SK-N-SH (cell line): ENCODE results near the gene ATG9A. TPM values are rescaled to one million over a fixed set of nuclear protein-coding genes. Genes with fewer than 3 reads are reported as not detected.
A peak's percentile ranks its signal among the peaks of the same experiment; 100 is the strongest.

Experiments used
- CTCF ChIA-PET: fragments of 300-600, 350-600 bp; formaldehyde crosslinking; extraction: SDS; loops from one replicate; lab custom pipeline; 2021; lab: Yijun Ruan, JAX
- POLR2A ChIA-PET: fragments of 350-600 bp; sonication (Branson Sonifier 250); formaldehyde crosslinking; extraction: SDS; loops from one replicate; lab custom pipeline; 2020; ENCODE audit warnings: antibody characterized with exemption, inconsistent platforms; lab: Yijun Ruan, JAX
- DNase-seq: peaks from one replicate; pipeline ENCODE4 v3.0.0; 2012
- H2AFZ ChIP-seq: fragments of 200-600 bp; sonication (generic); 2 replicates; pipeline ENCODE4 v1.8.1; 2016; ENCODE audit warnings: antibody characterized with exemption, mild to moderate bottlenecking, low read depth
- H3F3A ChIP-seq: fragments of 200-600 bp; sonication (generic); replicated peaks from 2 replicates; pipeline ENCODE3; 2016; ENCODE audit warnings: antibody characterized with exemption, mild to moderate bottlenecking; ENCODE audit not compliant: insufficient read depth
- H3K27ac ChIP-seq, 2 experiments: fragments of 200-500 bp in 1 of 2; fragments of 200-600 bp in 1 of 2; sonication (Bioruptor generic) in 1 of 2; sonication (generic), shearing (Covaris generic) in 1 of 2; 2 replicates each; pipeline versions ENCODE4 v1.5.1 to v1.6.1; 2014 to 2016; ENCODE audit warnings: low read depth in 2 of 2, inconsistent platforms in 1 of 2, low read length in 1 of 2, mild to moderate bottlenecking in 1 of 2, mixed read lengths in 1 of 2
- H3K27me3 ChIP-seq: fragments of 200-600 bp; sonication (generic), shearing (Covaris generic); 2 replicates; pipeline ENCODE4 v1.6.1; 2016; ENCODE audit warnings: mixed run types; ENCODE audit not compliant: insufficient read depth
- H3K36me3 ChIP-seq, 2 experiments: fragments of 200-500 bp in 1 of 2; fragments of 200-600 bp in 1 of 2; sonication (Bioruptor generic) in 1 of 2; sonication (generic) in 1 of 2; replicated peaks in 1 of 2; 2 replicates each; pipeline versions ENCODE3 to v1.5.1; 2014 to 2016; ENCODE audit warnings: low read length in 1 of 2, mild to moderate bottlenecking in 1 of 2; ENCODE audit not compliant: insufficient read depth in 2 of 2, control insufficient read depth in 1 of 2
- H3K4me1 ChIP-seq, 2 experiments: fragments of 200-500 bp in 1 of 2; fragments of 200-600 bp in 1 of 2; sonication (Bioruptor generic) in 1 of 2; sonication (generic), shearing (Covaris generic) in 1 of 2; 2 replicates each; pipeline versions ENCODE4 v1.5.1 to v1.6.1; 2014 to 2016; ENCODE audit warnings: low read depth in 1 of 2, low read length in 1 of 2, mixed run types in 1 of 2; ENCODE audit not compliant: insufficient read depth in 2 of 2, control insufficient read depth in 1 of 2
- H3K4me2 ChIP-seq: fragments of 200-600 bp; sonication (generic), shearing (Covaris generic); 2 replicates; pipeline ENCODE4 v1.6.1; 2017; ENCODE audit warnings: mixed run types
- H3K4me3 ChIP-seq, 2 experiments: fragments of 200-500 bp in 1 of 2; fragments of 200-600 bp in 1 of 2; sonication (Bioruptor generic) in 1 of 2; sonication (generic), shearing (Covaris generic) in 1 of 2; 2 replicates each; pipeline versions ENCODE4 v1.5.1 to v1.8.1; 2014 to 2016; ENCODE audit warnings: low read depth in 2 of 2, inconsistent platforms in 1 of 2, low read length in 1 of 2, mild to moderate bottlenecking in 1 of 2, mixed read lengths in 1 of 2, moderate library complexity in 1 of 2
- H3K79me2 ChIP-seq: fragments of 200-600 bp; sonication (generic); 2 replicates; pipeline ENCODE4 v1.8.1; 2017; ENCODE audit warnings: mild to moderate bottlenecking; ENCODE audit not compliant: insufficient read depth
- H3K9ac ChIP-seq: fragments of 200-600 bp; sonication (generic); 2 replicates; pipeline ENCODE4 v1.6.1; 2017; ENCODE audit warnings: mixed run types
- H3K9me2 ChIP-seq: fragments of 200-600 bp; sonication (generic); 2 replicates; pipeline ENCODE4 v1.6.1; 2017; ENCODE audit warnings: mixed run types
- H3K9me3 ChIP-seq: fragments of 200-600 bp; sonication (generic); 2 replicates; pipeline ENCODE4 v1.6.1; 2017; ENCODE audit warnings: mixed run types, mild to moderate bottlenecking, moderate library complexity
- H4K20me1 ChIP-seq: fragments of 200-600 bp; sonication (generic); 2 replicates; pipeline ENCODE4 v1.6.1; 2017; ENCODE audit warnings: mild to moderate bottlenecking, mixed run types; ENCODE audit not compliant: insufficient read depth
- CTCF ChIP-seq: fragments of 200-600 bp; sonication (generic); IDR thresholded peaks from 2 replicates; pipeline ENCODE4 v1.6.1; 2017; ENCODE audit warnings: antibody characterized with exemption, mild to moderate bottlenecking, moderate library complexity
- ELF1 ChIP-seq: IDR thresholded peaks from 2 replicates; pipeline ENCODE4 v1.4.0; 2012
- FOXM1 ChIP-seq: IDR thresholded peaks from 2 replicates; pipeline ENCODE4 v1.4.0; 2012; ENCODE audit warnings: low read depth, mild to moderate bottlenecking
- GABPA ChIP-seq: IDR thresholded peaks from 2 replicates; pipeline ENCODE4 v1.4.0; 2012; ENCODE audit warnings: low read depth, mild to moderate bottlenecking
- GATA2 ChIP-seq: sonication (generic); formaldehyde crosslinking; IDR thresholded peaks from 2 replicates; pipeline ENCODE4 v1.5.0; 2020; ENCODE audit warnings: mild to moderate bottlenecking, missing genetic modification reagents
- JUND ChIP-seq: IDR thresholded peaks from 2 replicates; pipeline ENCODE4 v1.4.0; 2012
- MEF2A ChIP-seq: IDR thresholded peaks from 2 replicates; pipeline ENCODE4 v1.4.0; 2012; ENCODE audit warnings: low read depth, borderline replicate concordance
- MXI1 ChIP-seq: IDR thresholded peaks from 2 replicates; pipeline ENCODE4 v1.6.1; 2012; ENCODE audit warnings: mild to moderate bottlenecking, low read depth, low read length, improper control_type of control experiment
- NFIC ChIP-seq: IDR thresholded peaks from 2 replicates; pipeline ENCODE4 v1.4.0; 2012; ENCODE audit warnings: borderline replicate concordance
- NRF1 ChIP-seq: IDR thresholded peaks from 2 replicates; pipeline ENCODE4 v1.6.1; 2012; ENCODE audit warnings: low read depth, mild to moderate bottlenecking, low read length
- POLR2AphosphoS5 ChIP-seq: IDR thresholded peaks from 2 replicates; pipeline ENCODE4 v1.6.1; 2012; ENCODE audit warnings: low read depth, low read length
- RAD21 ChIP-seq: IDR thresholded peaks from 2 replicates; pipeline ENCODE4 v1.6.1; 2012; ENCODE audit warnings: mild to moderate bottlenecking, low read length
- RFX5 ChIP-seq: IDR thresholded peaks from 2 replicates; pipeline ENCODE4 v1.6.1; 2012; ENCODE audit warnings: mild to moderate bottlenecking, improper control_type of control experiment, low read length
- RXRA ChIP-seq: IDR thresholded peaks from 2 replicates; pipeline ENCODE4 v1.4.0; 2012; ENCODE audit warnings: low read depth, mild to moderate bottlenecking, borderline replicate concordance
- SMC3 ChIP-seq: IDR thresholded peaks from 2 replicates; pipeline ENCODE4 v1.6.1; 2012; ENCODE audit warnings: low read depth, low read length, improper control_type of control experiment
- TCF12 ChIP-seq: IDR thresholded peaks from 2 replicates; pipeline ENCODE4 v1.4.0; 2012
- TEAD4 ChIP-seq: IDR thresholded peaks from 2 replicates; pipeline ENCODE4 v1.4.0; 2012; ENCODE audit warnings: mild to moderate bottlenecking, borderline replicate concordance; ENCODE audit not compliant: insufficient read depth
- ZBTB33 ChIP-seq: IDR thresholded peaks from 2 replicates; pipeline ENCODE4 v1.4.0; 2012; ENCODE audit warnings: low read depth, borderline replicate concordance
- WGBS: methylation state at CpG from one replicate; pipeline ENCODE4 v1.1.6; 2017; ENCODE audit warnings: low lambda C conversion rate; 5-methylcytosine and 5-hydroxymethylcytosine counted together
- polyA plus RNA-seq, 3 experiments: library from polyadenylated mRNA; depleted of rRNA; stranded (reverse); fragments of >200 nt; gene quantifications; 2 replicates each; pipeline ENCODE4 v1.2.3, GENCODE V29; 2012

The ATG9A gene
- polyA plus RNA-seq, 1 of the 3 experiments (the other 2 are of a cell fraction): 29.6 TPM

DNA sequence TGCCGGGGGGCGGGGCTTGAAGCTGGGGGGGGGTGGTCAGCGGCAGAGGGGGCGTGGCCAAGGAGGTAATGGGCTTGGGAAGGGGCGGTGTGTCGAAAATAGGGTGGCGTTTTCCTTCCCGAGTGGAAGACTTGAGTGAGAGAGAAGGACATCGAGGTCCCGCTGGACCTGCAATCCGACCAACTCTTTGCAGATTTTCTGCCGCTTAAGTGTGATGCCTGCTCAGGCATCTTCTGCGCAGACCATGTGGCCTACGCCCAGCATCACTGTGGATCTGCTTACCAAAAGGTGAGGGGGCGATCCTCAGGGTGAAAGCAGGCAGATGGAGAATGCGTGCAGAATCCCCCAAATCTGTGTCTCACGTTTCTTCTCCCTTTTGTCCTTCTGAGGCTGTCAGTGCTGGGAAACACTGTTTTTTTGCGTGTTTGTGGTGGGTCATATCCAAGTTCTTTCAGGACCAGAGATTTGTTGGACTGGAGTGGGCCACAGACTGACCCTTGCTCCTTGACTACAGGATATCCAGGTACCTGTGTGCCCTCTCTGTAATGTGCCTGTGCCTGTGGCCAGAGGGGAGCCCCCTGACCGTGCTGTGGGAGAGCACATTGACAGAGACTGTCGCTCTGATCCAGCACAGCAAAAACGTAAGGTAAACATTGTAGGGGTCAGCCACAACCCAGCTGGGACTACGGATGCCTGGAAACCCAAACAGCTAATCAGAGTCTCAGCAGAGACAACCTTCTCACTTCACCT, 22.1 kb downstream of the ATG9A start:
- Histone ChIP-seq H2AFZ (peak overlapping the region; percentile 17; the same call in 1 of the 2 replicates), H3K36me3 (peaks cover 9 to 26% of the 10 kb centered on the region in 2 experiments), H3K9ac (peak overlapping the region; percentile 17; the same call in 1 of the 2 replicates), H3K4me2 (peak overlapping the region; percentile 86), H3F3A (peaks cover 15% of the 10 kb centered on the region), H3K27ac (peak overlapping the region; percentile 67 to 83; a peak in 3 of 4 replicates), H3K9me2 (no peaks in the 10 kb centered on the region), H3K9me3 (no peaks in the 10 kb centered on the region), H3K79me2 (no peaks in the 10 kb centered on the region), H3K4me3 (peak overlapping the region; percentile 69), H4K20me1 (no peaks in the 10 kb centered on the region), H3K27me3 (no peaks in the 10 kb centered on the region), H3K4me1 (peaks cover 13 to 20% of the 10 kb centered on the region in 2 experiments; a peak in 3 of 4 replicates)
- POLR2A ChIA-PET: interaction anchor here (1.2 to 4.6 kb wide), 4 partner anchors 10 to 333 kb away, joined by 4 to 52 read pairs (median 8); partner anchors contain the start of genes ABCB6, GLB1L and STK16
- TF ChIP-seq NRF1 (peak; percentile 28; the same call in 1 of the 2 replicates), POLR2AphosphoS5 (no peak), FOXM1 (no peak), TEAD4 (no peak), MXI1 (peak; percentile 86), ZBTB33 (no peak), SMC3 (no peak), JUND (no peak)
- no peak for DNase-seq
- 23% methylated on average over 19 of the region's 22 CpGs for WGBS
- CTCF ChIA-PET: interaction anchor here (0.6 to 4.0 kb wide), 4 partner anchors 10 to 81 kb away, joined by 3 to 26 read pairs (median 12); partner anchors contain the start of genes ABCB6, CNPPD1 and SLC23A3

DNA sequence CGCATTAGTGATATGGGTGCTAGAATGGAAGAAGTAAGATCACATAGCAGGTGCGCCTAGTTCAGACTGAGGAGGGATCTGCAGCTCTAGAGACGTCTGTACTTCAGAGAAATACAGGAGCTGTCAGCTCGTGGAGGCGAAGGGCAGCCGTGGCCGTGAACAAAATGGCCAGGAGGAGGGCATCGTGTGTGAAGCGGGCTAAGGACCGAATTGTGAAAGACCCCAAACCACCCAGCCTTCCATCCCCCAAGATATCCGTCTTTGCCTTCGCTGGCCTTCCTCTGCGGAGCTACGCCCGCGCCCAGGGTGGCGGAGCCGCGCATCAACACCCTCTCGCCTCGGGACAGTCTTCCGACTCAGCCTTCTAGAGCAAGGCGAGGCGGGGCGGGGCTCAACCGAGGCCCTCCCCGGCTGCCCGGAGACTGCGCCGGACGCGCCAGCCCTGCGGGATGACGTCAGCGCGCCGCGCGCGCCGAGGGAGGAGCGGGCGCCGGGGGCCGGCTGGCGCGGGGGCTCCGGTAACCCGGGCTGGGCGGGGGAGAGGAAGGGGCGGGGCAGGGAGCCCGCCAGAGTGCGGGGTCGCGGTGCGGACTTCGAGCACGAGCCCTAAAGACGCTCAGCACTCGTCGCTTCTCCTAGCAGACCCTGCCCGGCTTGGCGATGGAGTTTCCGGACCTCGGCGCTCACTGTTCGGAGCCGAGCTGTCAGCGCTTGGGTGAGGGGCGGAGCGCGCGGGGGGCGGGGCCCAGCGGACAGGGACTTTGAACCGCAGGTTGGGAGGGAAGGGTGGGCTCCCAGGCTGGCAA, 22.9 kb downstream of the ATG9A start, which contains the start of gene ZFAND2B:
Gene ZFAND2B (plus strand): TSS at position 455 of the 806 bp plus-strand sequence. CDS start 206 bp downstream, at position 661.
- Histone ChIP-seq H3K9ac (peak within 1 kb of the TSS; percentile 50; the same call in 1 of the 2 replicates), H3K79me2 (no peaks in the 10 kb centered on the region), H3K4me3 (peak within 1 kb of the TSS; percentile 69), H3K9me2 (no peaks in the 10 kb centered on the region), H4K20me1 (no peaks in the 10 kb centered on the region), H2AFZ (peak within 1 kb of the TSS; percentile 59), H3K27ac (peak within 1 kb of the TSS; percentile 67 to 93; a peak in 3 of 4 replicates), H3F3A (peaks cover 15% of the 10 kb centered on the region), H3K4me2 (peak within 1 kb of the TSS; percentile 86), H3K27me3 (no peaks in the 10 kb centered on the region), H3K36me3 (peaks cover 9 to 26% of the 10 kb centered on the region in 2 experiments), H3K9me3 (no peaks in the 10 kb centered on the region), H3K4me1 (peaks cover 13 to 20% of the 10 kb centered on the region in 2 experiments; a peak in 3 of 4 replicates)
- ChIA-PET CTCF (interaction anchor here (0.6 to 4.0 kb wide), 7 partner anchors 11 to 182 kb away, joined by 3 to 26 read pairs (median 5); partner anchors contain the start of genes ABCB6, CNPPD1 and SLC23A3), POLR2A (interaction anchor here (0.6 to 4.6 kb wide), 9 partner anchors 11 to 423 kb away, joined by 3 to 52 read pairs (median 4); partner anchors contain the start of genes ABCB6, CNPPD1, GLB1L and STK16)
- DNase-seq: peak; percentile 99
- 3% methylated on average over 15 of the region's 76 CpGs for WGBS
- TF ChIP-seq RAD21 (0 out of 2 replicates have a peak, but pooled peaks have one; percentile 2), MXI1 (peak; percentile 75), JUND (no peak), ELF1 (no peak), CTCF (no peak), FOXM1 (no peak), MEF2A (no peak), GATA2 (CRISPR knock-in tag) (no peak), RXRA (no peak), GABPA (0 out of 2 replicates have a peak, but pooled peaks have one; percentile 29), ZBTB33 (no peak), NFIC (no peak), TCF12 (no peak), RFX5 (no peak)
